GM21786 (cell line): Measurements from ENCODE around the gene NCOA6.

ENCODE experiments used
- ATAC-seq: cut with Tn5 transposase; IDR thresholded peaks from one replicate; pipeline ENCODE4 v1.9.1; 2021; ENCODE audit not compliant: unreplicated experiment

NCOA6 gene

DNA sequence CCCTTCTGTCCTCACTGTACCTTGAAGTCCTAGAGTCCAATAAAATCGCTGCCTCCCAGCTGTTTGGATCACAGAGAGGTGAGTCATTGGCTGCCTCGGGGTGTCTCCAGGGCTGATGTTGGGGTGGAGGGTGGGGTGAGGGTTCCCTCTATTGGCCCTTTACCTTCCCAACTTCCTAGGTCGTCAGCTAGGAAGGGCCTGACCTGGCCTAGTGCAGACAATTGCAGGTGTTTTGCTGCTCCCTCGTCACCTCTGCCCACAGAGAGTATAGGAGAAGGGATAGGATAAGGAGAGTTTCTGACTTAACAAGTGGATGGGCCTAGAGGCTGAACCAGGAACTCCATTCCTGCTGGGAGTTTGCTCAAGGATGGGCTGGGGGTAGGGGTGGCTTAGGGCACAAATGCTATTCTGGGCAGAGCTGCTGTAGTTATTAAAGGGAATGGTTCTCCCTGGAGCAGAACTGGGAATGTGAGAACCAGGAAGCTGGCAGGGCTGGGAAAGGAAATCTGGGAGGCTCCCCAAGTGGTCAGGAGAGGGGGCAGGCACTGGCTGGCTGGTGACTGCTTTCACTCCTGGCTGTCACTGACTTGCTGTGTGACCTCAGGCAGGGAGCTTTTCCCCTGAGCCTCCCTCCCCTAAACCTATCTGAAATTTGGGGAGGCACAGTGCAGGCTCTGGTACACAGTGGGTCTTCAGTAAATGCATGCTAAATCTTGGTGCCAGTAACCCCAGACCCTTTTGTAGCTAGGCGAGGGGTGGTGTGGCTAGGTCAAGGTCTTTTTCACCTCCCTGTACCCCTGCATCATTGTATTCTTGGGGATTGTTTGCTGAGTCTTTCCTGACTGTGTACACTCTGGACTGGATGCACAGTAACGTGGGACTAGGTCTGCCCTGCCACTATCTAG is 119.8 kb downstream of the NCOA6 start:
- no peak for ATAC-seq

- no peak for ATAC-seq
These were observed 120.4 kb downstream of the NCOA6 start for GRCh38 chr20:34705008-34705396.

DNA sequence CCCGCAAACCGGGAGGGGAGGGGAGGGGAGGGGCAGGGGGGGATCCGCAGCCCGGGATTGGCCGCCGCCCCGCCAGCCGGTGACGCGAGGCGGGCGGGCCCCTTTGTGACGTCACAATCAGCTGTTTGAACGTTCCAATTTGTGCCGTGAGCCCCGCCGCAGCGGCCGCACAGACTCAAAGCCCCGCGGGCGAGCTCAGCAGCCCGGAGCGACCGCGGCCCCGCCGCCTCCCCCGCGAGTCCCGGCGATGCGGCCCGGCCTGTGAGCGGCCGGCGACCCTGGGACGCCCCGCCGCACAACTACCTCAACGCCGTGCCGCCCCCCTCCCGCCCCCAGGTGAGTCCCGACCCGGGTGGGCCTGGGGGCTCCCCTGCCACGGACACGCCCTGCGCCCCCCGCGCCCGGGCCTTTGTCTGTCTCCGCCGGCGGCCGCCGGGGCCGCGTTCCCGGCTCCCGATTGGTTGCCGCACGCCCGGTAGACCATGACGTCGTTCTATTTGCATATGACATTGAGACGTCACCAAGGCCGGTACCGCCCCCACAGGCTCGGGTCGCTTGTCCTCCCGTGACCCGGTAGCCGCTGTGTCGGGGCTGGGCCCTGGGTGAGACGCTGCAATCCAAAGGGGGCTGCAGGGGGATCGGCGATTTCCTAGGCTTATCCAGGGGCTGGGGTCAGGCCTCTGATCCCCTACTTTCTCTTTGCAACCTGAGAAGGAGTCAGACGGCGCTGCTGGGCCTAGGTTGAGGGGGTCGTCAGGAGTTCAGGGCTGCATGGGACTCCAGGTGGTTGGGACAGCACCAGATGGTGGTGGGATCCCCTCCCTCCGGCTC is 121.1 kb downstream of the NCOA6 start, which contains the start of gene TP53INP2:
TP53INP2 (plus strand) TSS at position 168 of the 831 bp plus-strand sequence. CDS start 4,396 bp downstream, outside the sequence.
- ATAC-seq = peak; percentile 36

DNA sequence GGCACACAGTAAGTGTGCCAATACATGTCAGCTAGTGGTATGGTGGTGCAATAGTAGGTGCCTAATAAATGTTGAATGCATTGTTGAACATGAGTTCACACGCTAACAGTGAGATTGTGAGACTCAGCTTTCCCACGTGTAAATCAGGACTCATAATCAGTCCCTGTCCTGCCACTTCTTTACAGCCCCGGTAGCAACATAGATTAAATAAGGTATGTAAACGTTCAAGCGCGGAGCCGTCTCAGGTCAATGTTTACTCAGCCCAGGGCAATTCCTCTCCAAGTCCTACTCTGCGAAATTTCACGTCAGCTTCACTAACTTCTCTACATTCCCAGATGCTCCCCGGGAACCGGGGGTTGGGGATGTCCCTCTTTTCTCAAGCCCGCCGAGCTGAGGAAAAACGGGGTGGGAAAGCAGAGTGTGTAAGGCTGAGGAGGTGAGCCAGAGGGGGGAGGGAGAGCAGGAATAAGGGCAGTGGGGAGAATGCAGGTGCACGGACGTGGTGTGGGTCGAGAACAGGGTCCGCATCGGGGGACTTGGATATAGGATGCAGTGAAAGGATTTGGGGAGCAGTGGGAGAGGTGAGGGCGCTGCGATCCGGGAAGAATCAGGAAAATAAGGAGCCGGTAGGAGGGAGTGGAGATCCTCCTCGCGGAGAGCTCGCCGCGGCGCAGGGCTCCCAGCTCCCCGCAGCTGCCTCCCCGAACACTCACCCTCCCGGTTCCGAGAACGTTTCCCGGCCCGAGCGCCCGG is 121.9 kb downstream of the NCOA6 start:
- no peak for ATAC-seq

DNA sequence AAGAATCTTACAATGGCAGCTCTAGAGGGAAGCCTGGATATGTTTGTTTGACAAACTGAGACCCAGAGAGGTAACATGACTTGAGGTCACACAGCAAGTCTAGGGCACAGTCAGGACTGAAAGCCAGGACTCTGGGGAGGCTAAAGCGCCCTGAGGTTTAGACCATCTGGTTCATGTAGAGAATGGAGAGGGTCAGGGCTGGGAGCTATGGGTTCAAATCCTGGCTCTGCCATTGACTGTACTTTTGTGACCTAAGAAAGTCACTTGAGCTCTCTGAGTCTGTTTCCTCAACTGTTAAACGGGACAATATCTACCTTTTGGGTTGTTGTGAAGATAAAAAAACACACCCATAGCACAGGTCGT is 122.4 kb downstream of the NCOA6 start:
- no peak for ATAC-seq

DNA sequence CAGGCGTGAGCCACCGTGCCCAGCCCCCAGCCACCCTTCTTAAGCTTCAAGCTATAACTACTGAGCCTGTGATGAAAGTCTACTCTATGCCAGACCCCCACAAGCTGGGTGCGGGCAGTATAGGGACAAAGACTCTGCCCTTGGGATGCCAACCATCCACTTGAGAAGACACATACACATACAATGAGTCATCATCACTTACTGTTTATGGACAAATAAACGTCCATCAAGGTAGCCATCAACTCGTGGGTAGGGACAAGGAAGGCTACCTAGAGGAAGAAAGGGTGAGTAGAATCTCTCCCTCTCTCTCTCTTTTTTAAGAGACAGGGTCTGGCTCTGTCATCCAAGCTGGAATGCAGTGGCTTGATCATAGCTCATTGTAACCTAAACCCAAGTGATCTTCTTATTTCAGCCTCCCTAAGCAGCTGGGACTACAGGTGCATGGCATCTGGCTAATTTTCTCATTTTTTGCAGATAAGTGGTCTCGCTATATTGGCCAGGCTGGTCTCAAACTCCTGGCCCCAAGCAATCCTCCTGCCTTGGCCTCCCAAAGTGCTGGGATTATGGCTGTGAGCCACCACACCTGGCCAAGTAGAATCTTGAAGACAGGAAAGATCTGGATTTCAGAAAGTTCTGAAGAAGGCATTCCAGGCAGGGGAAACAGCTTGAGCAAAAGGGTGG is 123.9 kb downstream of the NCOA6 start:
- ATAC-seq = no peak

GRCh38 chr20:34693414-34693813 is 132.0 kb downstream of the NCOA6 start:
- no peak for ATAC-seq

DNA sequence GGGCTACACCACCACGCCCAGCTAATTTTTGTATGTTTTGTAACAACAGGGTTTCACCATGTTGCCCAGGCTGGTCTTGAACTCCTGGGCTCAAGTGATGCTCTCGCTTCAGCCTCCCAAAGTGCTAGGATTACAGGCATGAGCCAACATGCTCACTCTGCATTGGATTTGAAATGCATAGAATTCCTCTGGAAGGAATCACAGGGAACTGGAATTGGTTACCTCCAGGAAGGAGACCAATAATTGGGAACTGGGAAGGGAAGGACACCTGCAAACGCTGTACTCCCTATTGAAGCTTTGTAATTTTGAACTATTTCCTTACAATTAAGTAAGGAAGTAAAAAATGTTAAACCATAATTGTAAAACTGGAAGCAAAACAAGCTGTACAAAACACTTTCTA is 133.6 kb downstream of the NCOA6 start:
- no peak for ATAC-seq

DNA sequence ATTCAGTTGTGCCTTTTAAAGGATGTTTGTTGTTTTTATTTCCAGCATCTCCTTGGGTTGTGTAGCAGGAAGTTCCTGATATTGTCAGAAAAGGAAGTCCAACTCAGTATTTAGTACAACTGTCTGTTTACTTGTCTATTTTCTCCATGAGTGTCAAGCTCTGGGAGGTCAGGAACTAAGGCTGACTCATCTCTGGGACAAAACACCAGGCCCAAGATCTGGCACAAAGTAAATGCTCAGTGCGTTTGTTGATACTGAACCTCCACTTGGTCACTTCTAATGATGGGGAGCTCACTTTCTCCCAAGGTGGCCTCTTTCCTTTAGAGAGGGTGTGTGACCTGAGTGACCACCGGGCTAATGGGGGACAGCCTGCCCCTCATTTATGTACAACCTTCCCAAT is 136.0 kb downstream of the NCOA6 start:
- no peak for ATAC-seq

DNA sequence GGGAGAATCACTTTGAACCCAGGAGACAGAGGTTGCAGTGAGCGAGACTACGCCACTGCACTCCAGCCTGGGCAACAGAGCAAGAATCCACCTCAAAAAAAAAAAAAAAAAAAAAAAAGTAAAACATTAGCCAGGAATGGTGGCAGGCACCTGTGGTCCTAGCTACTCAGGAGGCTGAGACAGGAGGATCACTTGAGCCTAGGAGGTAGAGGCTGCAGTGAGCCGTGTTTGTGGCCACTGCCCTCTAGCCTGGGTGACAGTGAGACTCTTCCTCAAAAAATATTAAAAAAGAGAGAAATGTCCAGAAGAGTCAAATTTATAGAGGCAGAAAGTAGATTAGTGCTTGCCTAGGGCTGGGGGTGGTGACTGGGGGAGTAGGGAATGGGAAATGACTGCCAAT is 141.8 kb downstream of the NCOA6 start:
- no peak for ATAC-seq

GRCh38 chr20:34680586-34681175 is 144.8 kb downstream of the NCOA6 start:
- no peak for ATAC-seq

DNA sequence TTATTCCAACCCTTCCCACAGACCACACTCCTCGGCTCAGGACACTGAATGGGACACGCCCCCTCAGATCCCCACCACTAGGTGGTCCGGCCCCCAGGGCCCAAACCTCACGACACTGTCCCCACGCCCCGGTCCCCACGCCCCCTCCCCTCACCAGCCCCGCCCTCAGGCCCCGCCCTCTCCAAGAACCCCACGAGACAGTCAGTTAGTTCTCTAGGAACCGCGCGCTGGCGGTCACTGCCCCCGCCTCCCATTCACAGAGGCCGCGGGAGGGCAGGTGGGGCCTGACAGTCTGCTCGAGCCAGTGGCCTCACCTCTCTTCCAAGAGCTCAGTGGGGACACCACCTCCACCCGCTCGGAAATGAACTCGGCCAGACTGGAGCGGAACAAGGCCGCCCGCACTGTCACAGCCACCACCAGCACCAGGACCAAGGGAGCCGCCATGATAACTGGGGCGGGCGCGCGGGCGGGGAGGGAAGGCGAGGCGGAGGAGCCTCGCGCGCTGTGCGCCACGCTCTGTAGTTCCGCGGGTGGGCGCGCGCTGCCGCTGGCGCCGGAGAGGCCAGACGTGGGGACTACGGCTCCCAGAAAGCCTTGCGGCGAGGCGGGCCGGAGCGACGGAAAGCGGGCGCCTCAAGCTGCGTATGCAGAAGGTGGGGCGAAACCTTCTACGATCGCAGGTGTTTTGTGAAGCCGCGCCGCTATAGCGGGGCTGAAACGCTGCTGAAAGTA is 148.6 kb downstream of the NCOA6 start, which contains the start of gene PIGU:
PIGU (minus strand) TSS at position 451 of the 732 bp plus-strand sequence; CDS start at position 444, 7 bp downstream.
- peak; percentile 92 for ATAC-seq

- ATAC-seq = no peak
These were observed 149.3 kb downstream of the NCOA6 start for GRCh38 chr20:34675993-34676641.

- no peak for ATAC-seq
These were observed 149.9 kb downstream of the NCOA6 start for GRCh38 chr20:34675561-34675960.

- no peak for ATAC-seq
These were observed 152.0 kb downstream of the NCOA6 start for GRCh38 chr20:34673412-34673811.

- no peak for ATAC-seq
These were observed 156.4 kb downstream of the NCOA6 start for GRCh38 chr20:34669094-34669493.
